Stimulated activated CD8-positive, alpha-beta memory T cell treated with anti-CD3 and anti-CD28 coated beads, Interleukin-2, amount 100 ng/mL, for 48 hours (primary cell): ENCODE measurements around the gene EHBP1.

Source experiments
- DNase-seq, 2 donors: peaks; one replicate each; pipeline ENCODE4 v3.0.0-alpha.2; 2020; ENCODE audit warnings: low read depth in 2 of 2

EHBP1 gene

DNA sequence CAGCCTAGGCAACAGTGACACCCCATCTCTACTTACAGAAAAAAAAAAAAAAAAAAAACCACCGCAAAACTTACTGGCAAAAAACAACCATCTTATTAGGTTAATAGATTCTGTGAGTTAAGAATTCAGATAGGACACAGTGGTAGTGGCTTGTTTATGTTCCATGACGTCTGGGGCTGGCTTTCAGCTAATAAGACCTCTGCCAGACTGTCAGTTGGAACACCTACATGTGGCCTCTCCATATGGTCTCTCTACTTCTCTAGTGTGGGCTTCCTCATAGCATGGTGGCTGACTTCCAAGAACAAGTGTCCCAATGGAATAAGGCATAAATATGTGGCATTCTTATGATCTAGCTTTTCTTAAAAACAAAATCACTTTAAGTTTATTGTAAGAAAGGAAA lies 251.1 kb downstream of the EHBP1 start:
- no peak for DNase-seq

DNA sequence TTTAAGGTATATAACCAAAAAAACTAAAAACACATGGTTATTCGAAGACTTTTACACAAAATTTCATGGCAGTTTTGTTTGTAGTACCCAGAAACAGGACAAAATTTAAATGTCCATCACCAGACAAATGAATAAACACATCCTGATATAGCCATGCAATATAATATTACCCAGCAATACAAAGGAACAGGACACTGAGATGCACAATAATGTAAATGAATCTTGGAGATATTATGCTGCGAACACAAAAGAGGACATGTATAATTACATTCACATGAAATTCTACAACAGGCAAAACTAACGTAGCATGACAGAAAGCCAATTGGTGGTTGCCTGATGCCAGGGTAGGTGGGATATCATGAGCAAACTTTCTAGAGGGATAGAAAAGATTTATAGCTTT lies 252.7 kb downstream of the EHBP1 start:
- no peak for DNase-seq

DNA sequence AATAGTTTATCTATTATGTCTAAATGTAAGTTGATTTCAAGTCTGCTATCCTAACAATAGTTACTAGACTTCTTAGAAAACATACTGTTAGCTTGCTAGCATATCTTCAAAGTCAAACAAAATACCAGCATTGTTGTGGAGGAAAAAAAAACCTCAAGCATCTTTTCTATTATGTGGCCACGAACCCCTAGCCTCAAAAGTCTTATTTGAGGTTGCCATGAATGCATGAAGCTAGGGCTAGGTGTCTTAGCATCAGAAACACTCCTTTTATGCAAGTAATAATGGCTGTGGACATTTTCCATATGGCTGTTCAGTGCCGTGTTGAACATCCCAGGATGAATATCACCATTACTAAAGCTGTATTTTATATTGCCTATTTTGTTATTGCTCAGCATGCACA lies 258.5 kb downstream of the EHBP1 start:
- no peak for DNase-seq

- no peak for DNase-seq
These were observed 259.2 kb downstream of the EHBP1 start for GRCh38 chr2:62964671-62965070.

DNA sequence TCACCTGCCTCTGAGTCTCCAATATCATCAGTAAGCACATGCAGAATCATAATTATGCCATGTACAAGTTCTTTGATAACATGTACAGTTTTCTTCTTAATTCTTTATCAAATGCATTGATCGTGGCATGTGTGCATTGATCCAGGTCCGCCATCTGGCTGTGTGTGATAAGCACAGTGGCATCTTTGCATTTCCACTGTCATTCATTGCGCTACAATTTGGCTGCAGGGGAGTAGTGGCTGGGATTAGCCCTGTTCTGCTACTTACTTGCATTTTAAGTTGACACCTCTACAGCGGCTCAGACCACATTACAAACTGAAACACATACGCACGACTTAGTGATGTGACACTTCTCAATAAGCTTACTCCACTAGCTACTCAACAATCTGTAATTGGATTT lies 261.5 kb downstream of the EHBP1 start:
- DNase-seq: no peak

- DNase-seq: no peak
These were observed 262.7 kb downstream of the EHBP1 start for GRCh38 chr2:62968168-62968567.

- no peak for DNase-seq
These were observed 263.2 kb downstream of the EHBP1 start for GRCh38 chr2:62968668-62969067.

GRCh38 chr2:62971936-62972335 lies 266.4 kb downstream of the EHBP1 start:
- no peak for DNase-seq

GRCh38 chr2:62972601-62973000 lies 267.1 kb downstream of the EHBP1 start:
- no peak for DNase-seq

GRCh38 chr2:62974999-62975398 lies 269.5 kb downstream of the EHBP1 start:
- DNase-seq: no peak

GRCh38 chr2:62991605-62992004 lies 286.1 kb downstream of the EHBP1 start:
- no peak for DNase-seq

GRCh38 chr2:62992561-62992960 lies 287.0 kb downstream of the EHBP1 start:
- no peak for DNase-seq

GRCh38 chr2:62994206-62994605 lies 288.7 kb downstream of the EHBP1 start:
- DNase-seq: no peak

DNA sequence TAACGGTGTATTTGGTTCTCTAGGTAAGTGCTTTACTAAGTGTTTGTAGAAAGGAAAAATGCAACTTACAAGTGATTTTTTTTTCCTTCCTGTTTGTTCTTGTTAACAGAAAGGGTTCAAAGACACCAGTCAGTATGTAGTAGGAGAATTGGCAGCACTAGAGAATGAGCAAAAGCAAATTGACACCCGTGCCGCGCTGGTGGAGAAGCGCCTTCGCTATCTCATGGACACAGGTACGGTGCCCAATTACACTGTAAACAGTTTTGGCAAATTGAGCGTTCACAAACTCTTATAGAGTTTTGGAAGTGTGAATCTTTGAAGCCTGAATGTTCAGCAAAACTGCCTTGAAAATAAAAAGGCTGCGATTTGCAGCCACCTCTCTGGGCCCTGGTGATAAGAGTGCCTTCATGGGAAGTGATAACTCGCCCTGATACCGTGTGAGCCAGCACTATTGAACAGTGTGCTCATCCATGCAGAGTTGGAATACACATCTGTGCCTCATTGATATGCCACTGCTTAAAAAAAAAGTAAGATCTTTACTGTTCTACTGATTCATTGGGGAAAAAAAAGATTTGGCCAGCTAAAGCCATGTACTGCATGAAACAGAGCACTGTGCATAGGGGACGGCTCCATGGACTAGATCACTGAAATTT lies 291.1 kb downstream of the EHBP1 start:
- no peak for DNase-seq

DNA sequence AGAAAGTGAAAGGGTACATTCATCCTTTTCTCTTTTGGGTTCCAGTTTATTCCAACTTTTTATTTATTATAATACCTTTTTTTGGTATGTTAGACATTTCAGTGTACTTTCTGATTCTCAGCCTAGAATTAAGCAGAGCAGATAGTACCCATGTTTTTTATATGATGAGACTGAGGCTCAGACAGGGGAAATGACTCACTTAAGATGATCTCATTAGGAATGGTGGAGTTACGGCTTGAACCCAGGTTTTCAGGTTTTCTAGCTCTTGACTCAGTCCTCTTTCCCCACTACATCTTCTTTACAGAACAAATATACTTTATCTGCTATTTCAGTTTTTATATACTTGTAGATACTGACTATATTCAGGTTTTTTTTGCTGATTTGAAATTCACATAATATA lies 293.4 kb downstream of the EHBP1 start:
- DNase-seq: no peak

DNA sequence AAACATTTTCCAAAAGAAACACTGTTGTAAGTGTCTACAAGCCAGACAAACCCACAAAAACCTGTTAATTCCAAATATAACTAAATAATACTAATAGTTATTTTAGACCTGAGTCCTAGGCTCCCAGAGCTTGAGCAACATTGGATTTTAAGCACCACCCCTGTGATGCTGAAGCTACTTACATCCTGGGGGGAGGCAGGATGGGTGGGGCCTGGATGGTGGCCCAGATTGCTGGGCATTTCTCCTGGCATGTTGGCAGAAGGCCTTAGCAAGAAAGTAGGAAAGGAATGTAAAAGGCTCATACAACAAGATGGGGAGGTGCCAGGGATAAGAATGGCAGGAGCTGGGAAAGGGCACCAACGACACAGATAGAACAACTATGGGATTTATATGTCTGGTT lies 294.4 kb downstream of the EHBP1 start:
- no peak for DNase-seq

DNA sequence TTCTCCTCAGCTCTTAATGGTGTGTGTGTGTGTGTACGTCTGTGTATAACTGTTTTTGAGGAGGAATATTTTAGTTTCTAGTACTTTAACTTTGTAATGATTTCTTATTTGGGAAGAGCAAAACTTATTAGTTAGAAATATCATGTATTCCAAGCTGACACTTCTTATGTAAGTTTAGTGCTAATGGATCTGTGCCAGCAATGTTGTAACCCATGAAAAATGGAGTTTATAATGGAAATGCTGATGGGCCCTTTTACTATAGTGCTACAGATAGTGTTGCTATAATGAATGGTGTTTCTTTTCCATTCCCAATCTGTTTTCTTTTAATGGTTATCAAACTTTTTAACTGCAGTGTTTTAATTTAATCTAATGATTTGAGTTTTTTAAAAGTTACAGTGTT lies 295.3 kb downstream of the EHBP1 start:
- DNase-seq: no peak

- no peak for DNase-seq
These were observed 296.1 kb downstream of the EHBP1 start for GRCh38 chr2:63001576-63001975.

GRCh38 chr2:63003351-63003750 lies 297.8 kb downstream of the EHBP1 start:
- no peak for DNase-seq

DNA sequence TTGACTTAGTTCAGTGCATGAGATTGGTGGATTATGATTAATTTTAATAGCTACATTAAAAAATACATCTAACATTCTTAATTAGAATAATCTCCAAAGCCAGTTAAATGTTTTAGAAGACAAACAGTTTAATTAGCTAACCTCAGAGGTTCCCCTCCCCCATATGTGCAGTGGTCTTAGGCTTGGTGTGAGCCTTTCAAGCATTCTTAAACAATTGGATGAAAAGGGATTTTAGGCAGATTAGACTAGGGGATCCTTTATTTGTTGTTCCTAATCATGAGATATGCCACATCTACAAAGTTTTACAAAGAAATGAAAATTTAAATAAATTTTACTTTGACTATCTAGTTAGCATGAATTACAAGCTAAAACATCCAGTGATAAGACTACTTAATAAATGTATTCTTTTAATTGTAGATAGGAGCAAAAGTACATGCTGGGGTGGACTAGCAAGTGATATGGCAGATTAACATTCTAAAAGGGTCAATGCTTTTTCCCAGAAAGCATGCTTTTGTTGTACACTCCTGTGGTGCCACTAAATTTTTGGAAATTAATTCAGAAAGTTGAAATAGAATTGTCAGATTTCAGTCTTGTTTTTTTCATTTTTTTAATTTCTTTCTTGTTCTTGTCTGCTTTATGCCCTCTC lies 302.4 kb downstream of the EHBP1 start:
- DNase-seq: no peak

GRCh38 chr2:63008838-63009237 lies 303.3 kb downstream of the EHBP1 start:
- DNase-seq: no peak

DNA sequence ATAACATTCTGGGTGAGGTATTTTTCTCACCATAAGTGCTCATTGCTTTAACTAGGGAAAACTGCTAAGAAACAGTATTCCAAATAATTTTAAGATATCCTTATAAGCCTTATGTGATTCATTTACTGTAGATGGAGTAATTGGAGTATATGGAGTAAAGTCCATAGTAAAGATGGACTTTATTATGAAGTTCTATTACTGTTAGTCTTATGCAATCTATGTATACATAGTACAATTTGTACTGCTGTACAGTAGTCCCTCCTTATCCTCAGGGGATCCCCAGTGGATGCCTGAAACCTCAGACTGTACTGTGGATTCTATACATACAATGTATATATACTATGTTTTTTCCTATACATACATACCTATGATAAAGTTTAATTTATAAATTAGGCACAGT lies 304.0 kb downstream of the EHBP1 start:
- no peak for DNase-seq

GRCh38 chr2:63012541-63012940 lies 307.0 kb downstream of the EHBP1 start:
- DNase-seq: no peak

DNA sequence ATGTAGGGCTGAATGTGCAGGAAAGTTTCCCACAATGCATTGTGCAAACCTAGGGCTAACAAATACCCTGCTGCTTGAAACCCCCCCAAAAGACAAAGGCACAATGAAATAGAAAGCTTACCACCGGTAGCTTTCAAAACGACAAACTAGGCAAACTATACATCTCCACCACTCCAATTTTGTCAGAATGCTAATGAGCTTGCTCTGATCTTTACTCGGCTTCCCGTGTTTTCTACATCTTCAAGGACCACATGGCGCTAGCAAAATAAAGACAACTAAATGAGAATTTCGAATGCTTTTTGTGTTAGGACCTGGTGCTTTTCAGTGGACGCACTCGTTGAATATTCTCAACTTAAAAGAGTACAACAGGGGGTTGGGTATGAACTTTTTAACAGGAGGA lies 307.9 kb downstream of the EHBP1 start:
- DNase-seq: no peak
